ENCODE data around the gene ARHGAP15. TPM values are rescaled to one million over a fixed set of nuclear protein-coding genes. Genes with fewer than 3 reads are reported as not detected.

Gene ARHGAP15
- total RNA-seq, 8 experiments from 2014 or later: 0.29 to 1.3 (median 0.51) TPM; not detected in 2

- H3K4me3 ChIP-seq: no peak overlapping the region
- WGBS, 10 experiments: 20 to 94% (median 75%) methylated on average over 1 to 3 of the region's 3 CpGs; no CpG with 5 or more reads in 1 of the 10 experiments
- H3K27ac ChIP-seq: no peak overlapping the region
- peaks cover 0 to 11% of the 10 kb centered on the region in 2 donors for H3K4me1 ChIP-seq (replicated peaks in 1 of 2)
- in situ Hi-C loops (cut with MboI; ENCODE audit: low pct_unique_long_range_greater_than_20kb in 2 of 9, low sequenced_read_pairs in 9 of 9, unreplicated experiment in 9 of 9): no loop called here
- ATAC-seq (replicated peaks in 6 of 8): no peak
Measured at GRCh38 chr2:143736904-143737303, 607.7 kb downstream of the ARHGAP15 start.

GRCh38 chr2:143740431-143740830 is 611.2 kb downstream of the ARHGAP15 start:
- 73 to 100% (median 91%) methylated on average over 2 to 5 of the region's 5 CpGs; no CpG with 5 or more reads in 2 of the 10 experiments for WGBS, 10 experiments
- in situ Hi-C loops (cut with MboI; ENCODE audit: low pct_unique_long_range_greater_than_20kb in 2 of 9, low sequenced_read_pairs in 9 of 9, unreplicated experiment in 9 of 9): no loop called here
- Histone ChIP-seq H3K4me1 (replicated peaks in 1 of 2) (peaks cover 0 to 11% of the 10 kb centered on the region in 2 donors), H3K27ac (no peak overlapping the region), H3K4me3 (no peak overlapping the region)
- ATAC-seq (replicated peaks in 6 of 8): peak in 4 of 8 experiments; percentile 16 to 48 (median 38)

- H3K4me3 ChIP-seq: no peak overlapping the region
- ATAC-seq (replicated peaks in 6 of 8): no peak
- peaks cover 0 to 11% of the 10 kb centered on the region in 2 donors for H3K4me1 ChIP-seq (replicated peaks in 1 of 2)
- in situ Hi-C loops (cut with MboI; ENCODE audit: low pct_unique_long_range_greater_than_20kb in 2 of 9, low sequenced_read_pairs in 9 of 9, unreplicated experiment in 9 of 9): no loop called here
- no peak overlapping the region for H3K27ac ChIP-seq
Measured at GRCh38 chr2:143741205-143741604, 612.0 kb downstream of the ARHGAP15 start.

DNA sequence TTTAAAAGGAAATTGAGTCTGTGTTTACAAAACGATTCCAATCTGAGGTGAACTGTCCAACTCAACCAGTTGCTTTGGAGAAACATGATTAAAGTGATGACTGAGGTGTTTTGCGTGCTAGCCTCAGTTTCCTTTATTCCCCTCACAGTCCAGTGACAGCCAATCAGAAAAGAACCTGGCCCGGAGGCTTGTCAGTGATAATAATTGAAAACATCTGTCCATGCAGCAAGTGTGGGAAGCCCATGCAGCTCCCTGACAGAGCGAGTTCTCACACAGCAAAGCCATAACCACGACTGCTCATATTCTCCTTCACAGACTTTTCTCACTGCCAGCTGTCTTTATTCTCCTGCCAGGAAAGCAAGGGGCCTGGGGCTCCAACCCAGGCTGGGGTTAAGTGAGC is 613.4 kb downstream of the ARHGAP15 start:
- in situ Hi-C loops (cut with MboI; ENCODE audit: low pct_unique_long_range_greater_than_20kb in 2 of 9, low sequenced_read_pairs in 9 of 9, unreplicated experiment in 9 of 9): no loop called here
- WGBS, 10 experiments: 16 to 100% (median 88%) methylated on average over 2 to 5 of the region's 5 CpGs; no CpG with 5 or more reads in 1 of the 10 experiments
- H3K27ac ChIP-seq: no peak overlapping the region
- no peak overlapping the region for H3K4me3 ChIP-seq
- H3K4me1 ChIP-seq (replicated peaks in 1 of 2): peaks cover 0 to 11% of the 10 kb centered on the region in 2 donors
- ATAC-seq (replicated peaks in 6 of 8): no peak

DNA sequence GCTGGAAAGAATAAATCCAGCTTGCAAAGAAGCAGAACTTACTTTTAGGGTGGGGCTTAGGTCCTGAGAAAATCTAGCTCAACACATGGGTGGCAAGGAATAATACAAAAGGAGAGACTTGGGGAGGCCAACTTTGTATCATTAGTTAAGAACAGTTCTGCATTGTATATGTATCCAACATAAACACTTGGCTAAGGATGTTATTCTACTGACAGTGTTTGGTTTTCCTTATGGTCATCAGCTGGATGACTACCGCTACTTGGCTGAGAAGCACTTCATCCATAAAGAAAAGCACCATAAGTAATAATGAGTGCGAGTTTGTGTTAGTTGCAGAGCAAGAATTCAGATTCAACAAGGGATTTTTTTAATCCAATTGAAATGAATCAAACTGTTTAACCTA is 614.9 kb downstream of the ARHGAP15 start:
- Histone ChIP-seq H3K4me1 (replicated peaks in 1 of 2) (peaks cover 0 to 14% of the 10 kb centered on the region in 2 donors), H3K27ac (no peak overlapping the region), H3K4me3 (no peak overlapping the region)
- in situ Hi-C loops (cut with MboI; ENCODE audit: low pct_unique_long_range_greater_than_20kb in 2 of 9, low sequenced_read_pairs in 9 of 9, unreplicated experiment in 9 of 9): no loop called here
- 84 to 100% (median 100%) methylated on average over 1 to 2 of the region's 2 CpGs; no CpG with 5 or more reads in 1 of the 10 experiments for WGBS, 10 experiments
- peak in 1 of 8 experiments; percentile 29 for ATAC-seq (replicated peaks in 6 of 8)

GRCh38 chr2:143745060-143745459 is 615.8 kb downstream of the ARHGAP15 start:
- Histone ChIP-seq H3K27ac (no peak overlapping the region), H3K4me1 (replicated peaks in 1 of 2) (peaks cover 0 to 14% of the 10 kb centered on the region in 2 donors), H3K4me3 (no peak overlapping the region)
- ATAC-seq (replicated peaks in 6 of 8): no peak
- WGBS, 10 experiments: 33 to 100% (median 95%) methylated on average over 1 to 2 of the region's 2 CpGs; no CpG with 5 or more reads in 2 of the 10 experiments
- in situ Hi-C loops (cut with MboI; ENCODE audit: low pct_unique_long_range_greater_than_20kb in 2 of 9, low sequenced_read_pairs in 9 of 9, unreplicated experiment in 9 of 9): no loop called here

GRCh38 chr2:143754742-143755141 is 625.5 kb downstream of the ARHGAP15 start:
- H3K27ac ChIP-seq: no peak overlapping the region
- no peak overlapping the region for H3K4me3 ChIP-seq
- WGBS, 10 experiments: 83 to 100% (median 100%) methylated on average over 1 of the region's 1 CpG; no CpG with 5 or more reads in 2 of the 10 experiments
- no peak for ATAC-seq (replicated peaks in 6 of 8)
- H3K4me1 ChIP-seq (replicated peaks in 1 of 2): no peaks in the 10 kb centered on the region
- in situ Hi-C loops (cut with MboI; ENCODE audit: low pct_unique_long_range_greater_than_20kb in 2 of 9, low sequenced_read_pairs in 9 of 9, unreplicated experiment in 9 of 9): no loop called here

GRCh38 chr2:143758629-143759330 is 629.6 kb downstream of the ARHGAP15 start:
- WGBS, 10 experiments: 70 to 100% (median 92%) methylated on average over 1 to 3 of the region's 3 CpGs; no CpG with 5 or more reads in 1 of the 10 experiments
- Histone ChIP-seq H3K4me3 (no peak overlapping the region), H3K27ac (no peak overlapping the region), H3K4me1 (replicated peaks in 1 of 2) (peaks cover 0 to 5% of the 10 kb centered on the region in 2 donors)
- in situ Hi-C loops (cut with MboI; ENCODE audit: low pct_unique_long_range_greater_than_20kb in 2 of 9, low sequenced_read_pairs in 9 of 9, unreplicated experiment in 9 of 9): no loop called here
- ATAC-seq (replicated peaks in 6 of 8): no peak

DNA sequence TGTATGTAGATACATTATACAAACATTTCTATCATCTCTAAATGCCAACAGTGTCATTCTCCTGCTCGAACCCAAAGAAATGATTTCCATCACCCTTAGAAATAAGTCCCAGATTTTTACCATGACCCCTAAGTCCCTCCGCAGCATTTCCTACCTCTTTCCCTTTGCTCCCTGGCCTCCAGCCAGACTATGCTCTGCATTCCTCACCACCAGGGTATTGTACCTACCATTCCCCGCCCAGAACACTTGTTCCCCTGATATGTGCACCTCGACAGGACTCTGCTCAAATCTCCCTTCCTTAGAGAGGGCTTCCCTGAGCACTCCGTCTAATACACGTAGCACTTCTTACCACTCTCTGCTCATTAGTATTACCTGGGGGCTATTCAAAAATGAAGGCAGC is 630.2 kb downstream of the ARHGAP15 start:
- WGBS, 10 experiments: 33 to 93% (median 67%) methylated on average over 1 to 6 of the region's 6 CpGs; no CpG with 5 or more reads in 3 of the 10 experiments
- in situ Hi-C loops (cut with MboI; ENCODE audit: low pct_unique_long_range_greater_than_20kb in 2 of 9, low sequenced_read_pairs in 9 of 9, unreplicated experiment in 9 of 9): no loop called here
- Histone ChIP-seq H3K4me1 (replicated peaks in 1 of 2) (peaks cover 0 to 5% of the 10 kb centered on the region in 2 donors), H3K4me3 (no peak overlapping the region), H3K27ac (no peak overlapping the region)
- no peak for ATAC-seq (replicated peaks in 6 of 8)

- ATAC-seq (replicated peaks in 6 of 8): peak in 1 of 8 experiments; percentile 43
- 13 to 100% (median 68%) methylated on average over 1 to 3 of the region's 3 CpGs for WGBS, 10 experiments
- Histone ChIP-seq H3K4me3 (no peak overlapping the region), H3K4me1 (replicated peaks in 1 of 2) (peaks cover 0 to 5% of the 10 kb centered on the region in 2 donors), H3K27ac (no peak overlapping the region)
- in situ Hi-C loops (cut with MboI; ENCODE audit: low pct_unique_long_range_greater_than_20kb in 2 of 9, low sequenced_read_pairs in 9 of 9, unreplicated experiment in 9 of 9): no loop called here
Measured at GRCh38 chr2:143762176-143762928, 633.1 kb downstream of the ARHGAP15 start.

DNA sequence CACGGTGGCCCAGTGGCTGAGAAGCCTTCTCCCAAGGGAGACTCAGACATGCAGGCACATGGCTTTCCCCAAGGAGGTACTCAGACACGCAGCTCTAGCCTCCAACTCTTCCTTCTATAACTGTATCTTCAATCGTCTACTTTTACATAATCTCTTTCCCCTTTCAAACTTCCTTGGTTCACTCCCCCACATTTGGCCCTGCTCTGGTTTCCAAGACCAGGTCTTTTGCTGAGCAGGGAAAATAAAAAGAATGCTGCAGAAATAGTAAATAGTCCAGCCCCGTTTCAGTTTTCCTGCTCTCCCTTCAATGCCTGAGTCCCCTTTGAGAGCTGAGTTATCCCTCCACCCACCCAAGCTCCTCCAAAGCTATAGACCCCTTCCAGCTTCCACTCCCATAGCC is 635.0 kb downstream of the ARHGAP15 start:
- WGBS, 10 experiments: 44 to 100% (median 71%) methylated on average over 1 to 4 of the region's 4 CpGs; no CpG with 5 or more reads in 1 of the 10 experiments
- Histone ChIP-seq H3K4me1 (replicated peaks in 1 of 2) (peaks cover 0 to 5% of the 10 kb centered on the region in 2 donors), H3K4me3 (no peak overlapping the region), H3K27ac (no peak overlapping the region)
- no peak for ATAC-seq (replicated peaks in 6 of 8)
- in situ Hi-C loops (cut with MboI; ENCODE audit: low pct_unique_long_range_greater_than_20kb in 2 of 9, low sequenced_read_pairs in 9 of 9, unreplicated experiment in 9 of 9): no loop called here

DNA sequence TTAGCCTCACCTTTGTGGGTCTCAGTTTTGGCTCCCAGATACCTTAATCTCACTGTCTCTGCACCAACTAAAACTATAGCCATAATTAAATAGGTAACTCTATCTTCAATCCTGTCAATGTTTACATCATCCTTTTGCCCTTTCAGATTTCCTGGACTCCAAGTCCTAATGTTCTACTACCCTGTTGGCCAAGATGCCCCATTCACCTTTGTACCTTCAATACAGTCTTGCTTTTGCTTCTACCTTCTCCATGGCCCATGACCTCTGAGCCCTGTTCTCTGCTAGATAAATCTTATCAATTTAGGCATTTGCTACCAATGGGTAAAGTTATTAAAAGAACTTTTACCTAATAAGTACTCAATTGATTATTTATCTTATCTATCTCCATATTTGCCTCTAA is 635.5 kb downstream of the ARHGAP15 start:
- ATAC-seq (replicated peaks in 6 of 8): no peak
- in situ Hi-C loops (cut with MboI; ENCODE audit: low pct_unique_long_range_greater_than_20kb in 2 of 9, low sequenced_read_pairs in 9 of 9, unreplicated experiment in 9 of 9): no loop called here
- Histone ChIP-seq H3K4me1 (replicated peaks in 1 of 2) (peaks cover 0 to 5% of the 10 kb centered on the region in 2 donors), H3K27ac (no peak overlapping the region), H3K4me3 (no peak overlapping the region)

GRCh38 chr2:143768991-143769390 is 639.8 kb downstream of the ARHGAP15 start:
- 40 to 100% (median 100%) methylated on average over 1 of the region's 1 CpG; no CpG with 5 or more reads in 1 of the 10 experiments for WGBS, 10 experiments
- Histone ChIP-seq H3K27ac (no peak overlapping the region), H3K4me1 (replicated peaks in 1 of 2) (no peaks in the 10 kb centered on the region), H3K4me3 (no peak overlapping the region)
- ATAC-seq (replicated peaks in 6 of 8): no peak
- in situ Hi-C loops (cut with MboI; ENCODE audit: low pct_unique_long_range_greater_than_20kb in 2 of 9, low sequenced_read_pairs in 9 of 9, unreplicated experiment in 9 of 9): no loop called here

All from motor neuron (in vitro differentiated cells).